SK-N-MC (cell line): ENCODE results near the gene CASTOR1.

ENCODE experiments used
- DNase-seq: peaks from one replicate; pipeline ENCODE4 v3.0.0-alpha.2; 2011; ENCODE audit warnings: low read depth, low spot score
- H3K27ac ChIP-seq: fragments of 200-600 bp; sonication (generic); 2 replicates; pipeline ENCODE4 v1.5.1; 2016; ENCODE audit warnings: mixed run types
- H3K36me3 ChIP-seq: fragments of 200-600 bp; sonication (generic); 2 replicates; pipeline ENCODE4 v1.6.1; 2017; ENCODE audit warnings: antibody characterized with exemption, low read length, mixed read lengths; ENCODE audit not compliant: insufficient read depth
- H3K4me3 ChIP-seq: fragments of 200-600 bp; sonication (generic); 2 replicates; pipeline ENCODE4 v1.5.1; 2016
- H3K9ac ChIP-seq: fragments of 200-600 bp; sonication (generic); 2 replicates; pipeline ENCODE4 v1.8.0; 2017; ENCODE audit warnings: mixed run types, mixed read lengths; ENCODE audit not compliant: insufficient read length
- H3K9me3 ChIP-seq: fragments of 200-600 bp; sonication (generic); 2 replicates; pipeline ENCODE4 v1.6.1; 2017; ENCODE audit warnings: low read depth, mild to moderate bottlenecking, antibody characterized with exemption, low read length, moderate library complexity, mixed read lengths
- EZH2 ChIP-seq: fragments of 200-600 bp; sonication (generic); IDR thresholded peaks from one replicate; pipeline ENCODE4 v1.6.1; 2017; ENCODE audit warnings: antibody characterized with exemption
- FOXP2 ChIP-seq: optimal IDR thresholded peaks from 2 replicates; pipeline ENCODE3; 2011; ENCODE audit warnings: mild to moderate bottlenecking, moderate library complexity; ENCODE audit not compliant: insufficient read depth; ENCODE audit errors: extremely low read length, control extremely low read depth
- POLR2AphosphoS5 ChIP-seq: IDR thresholded peaks from 2 replicates; pipeline ENCODE4 v1.6.1; 2012; ENCODE audit warnings: mild to moderate bottlenecking, low read depth, low read length, borderline replicate concordance

CASTOR1 gene

DNA sequence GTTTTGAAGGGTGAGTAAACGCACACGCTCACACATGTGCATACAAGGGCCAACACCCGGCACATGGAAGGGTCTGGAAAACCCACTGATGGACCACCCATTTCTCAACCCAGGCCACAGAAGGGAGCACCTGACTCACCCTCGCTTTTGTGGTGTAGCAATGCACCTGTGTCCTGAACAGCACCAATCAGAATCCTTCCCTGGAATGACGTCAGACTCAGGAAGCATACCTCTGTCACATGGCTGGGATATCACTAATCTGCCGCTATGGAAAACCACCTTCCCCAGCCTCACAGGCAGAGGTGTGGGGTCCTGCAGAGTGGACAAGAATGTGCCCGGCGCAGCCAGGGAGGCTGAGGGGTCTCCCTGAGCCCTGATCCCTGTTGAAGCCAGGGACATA is 13.7 kb downstream of the CASTOR1 start:
- H3K9me3 ChIP-seq: no peaks in the 10 kb centered on the region
- H3K27ac ChIP-seq: no peak overlapping the region
- no peak overlapping the region for H3K9ac ChIP-seq
- H3K36me3 ChIP-seq: no peaks in the 10 kb centered on the region
- no peak for DNase-seq
- TF ChIP-seq EZH2: no peak
- no peak for TF ChIP-seq FOXP2
- no peak for TF ChIP-seq POLR2AphosphoS5
- H3K4me3 ChIP-seq: no peak overlapping the region

GRCh38 chr22:30274437-30274812 is 14.9 kb downstream of the CASTOR1 start:
- Histone ChIP-seq H3K4me3 (no peak overlapping the region), H3K27ac (no peak overlapping the region), H3K9ac (no peak overlapping the region), H3K36me3 (no peaks in the 10 kb centered on the region), H3K9me3 (no peaks in the 10 kb centered on the region)
- no peak for TF ChIP-seq FOXP2
- TF ChIP-seq EZH2: no peak
- no peak for TF ChIP-seq POLR2AphosphoS5
- DNase-seq: no peak

GRCh38 chr22:30273711-30274436 is 15.4 kb downstream of the CASTOR1 start:
- no peak overlapping the region for H3K9ac ChIP-seq

GRCh38 chr22:30272781-30273601 is 16.3 kb downstream of the CASTOR1 start:
- TF ChIP-seq FOXP2 (no peak), EZH2 (no peak), POLR2AphosphoS5 (no peak)
- no peaks in the 10 kb centered on the region for H3K9me3 ChIP-seq
- no peak overlapping the region for H3K4me3 ChIP-seq
- H3K9ac ChIP-seq: no peak overlapping the region
- no peak for DNase-seq
- H3K27ac ChIP-seq: no peak overlapping the region
- H3K36me3 ChIP-seq: no peaks in the 10 kb centered on the region

More at GRCh38 chr22:30273711-30274436, 15.4 kb downstream of the CASTOR1 start:
- Histone ChIP-seq H3K4me3 (no peak overlapping the region), H3K36me3 (no peaks in the 10 kb centered on the region), H3K9me3 (no peaks in the 10 kb centered on the region), H3K27ac (no peak overlapping the region)
- TF ChIP-seq FOXP2 (no peak), EZH2 (no peak), POLR2AphosphoS5 (no peak)
- DNase-seq: no peak

GRCh38 chr22:30270832-30271231 is 18.5 kb downstream of the CASTOR1 start:
- Histone ChIP-seq H3K9me3 (no peaks in the 10 kb centered on the region), H3K4me3 (no peak overlapping the region), H3K9ac (no peak overlapping the region), H3K36me3 (no peaks in the 10 kb centered on the region), H3K27ac (no peak overlapping the region)
- TF ChIP-seq EZH2 (no peak), FOXP2 (no peak), POLR2AphosphoS5 (no peak)
- DNase-seq: no peak

DNA sequence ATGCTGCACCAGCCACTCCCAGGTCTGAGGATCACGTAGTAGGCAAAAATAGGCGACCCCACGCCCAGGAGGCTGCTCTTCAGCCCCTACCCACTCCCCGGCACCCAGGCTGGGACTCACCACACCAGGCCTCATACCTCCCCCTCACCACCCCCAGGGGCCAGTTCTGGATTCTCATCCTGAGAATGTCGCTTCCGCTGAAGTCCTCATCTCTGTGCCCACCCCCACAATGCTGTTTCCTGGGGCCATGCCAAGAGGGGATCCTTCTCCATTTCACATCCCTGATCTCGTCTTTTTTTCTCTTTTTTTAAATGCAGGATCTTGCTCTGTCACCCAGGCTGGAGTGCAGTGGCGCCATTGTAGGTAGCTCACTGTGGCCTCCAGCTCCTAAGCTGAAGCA is 21.0 kb downstream of the CASTOR1 start:
- no peak for DNase-seq
- TF ChIP-seq POLR2AphosphoS5 (no peak), FOXP2 (no peak), EZH2 (no peak)
- no peaks in the 10 kb centered on the region for H3K9me3 ChIP-seq
- H3K9ac ChIP-seq: no peak overlapping the region
- no peak overlapping the region for H3K4me3 ChIP-seq
- H3K27ac ChIP-seq: no peak overlapping the region
- no peaks in the 10 kb centered on the region for H3K36me3 ChIP-seq

DNA sequence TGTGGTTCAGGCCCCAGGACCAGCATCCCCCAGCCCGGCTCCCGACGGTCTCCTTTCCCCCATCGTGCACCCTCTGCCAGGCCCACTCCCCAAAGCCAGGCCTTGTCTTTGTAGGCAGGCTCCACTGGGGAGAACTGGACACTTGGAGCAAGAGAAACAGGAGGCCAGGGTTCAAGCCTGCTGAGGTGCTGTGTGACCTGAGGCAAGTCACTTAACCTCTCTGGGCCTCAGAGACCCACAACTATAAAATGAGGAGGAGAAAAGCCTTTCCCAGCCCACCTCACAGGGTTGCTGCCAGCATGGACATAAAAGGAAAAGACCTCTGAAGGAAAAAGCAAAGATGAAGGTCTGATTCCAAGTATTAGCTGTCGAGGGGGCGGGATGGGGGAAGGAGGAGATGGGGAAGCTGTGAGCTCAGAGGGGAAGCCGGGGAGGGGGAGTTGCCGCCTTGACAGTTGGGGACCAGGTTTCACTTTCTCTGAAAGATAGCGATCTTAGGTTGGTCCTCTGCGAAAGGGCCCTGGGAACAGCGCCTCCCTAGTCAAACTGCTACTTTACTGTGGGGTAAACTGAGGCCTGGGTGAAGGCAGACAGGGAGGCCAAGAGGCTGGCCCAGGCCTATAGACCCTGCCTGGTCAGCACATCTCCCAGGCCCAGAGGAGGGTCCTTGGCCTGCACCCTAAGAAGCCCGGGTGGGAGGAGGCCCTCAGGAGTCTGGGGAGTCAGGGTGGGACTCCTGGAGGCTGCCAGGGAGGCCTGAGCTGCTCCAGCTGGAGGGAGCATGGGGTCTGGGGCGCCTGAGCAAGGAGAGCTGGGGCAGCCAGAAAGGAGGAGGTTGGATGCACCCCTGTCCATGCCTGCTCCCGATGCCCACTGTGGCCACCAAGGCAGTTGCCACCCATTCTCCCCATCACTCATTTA is 21.7 kb downstream of the CASTOR1 start:
- H3K9me3 ChIP-seq: no peaks in the 10 kb centered on the region
- no peak for DNase-seq
- TF ChIP-seq POLR2AphosphoS5: no peak
- no peak for TF ChIP-seq FOXP2
- no peak for TF ChIP-seq EZH2
- no peak overlapping the region for H3K27ac ChIP-seq
- H3K9ac ChIP-seq: no peak overlapping the region
- no peaks in the 10 kb centered on the region for H3K36me3 ChIP-seq
- no peak overlapping the region for H3K4me3 ChIP-seq
